Measurements from ENCODE around the gene CCDC60.
A peak's percentile ranks its signal among the peaks of the same experiment; 100 is the strongest.

The CCDC60 gene

DNA sequence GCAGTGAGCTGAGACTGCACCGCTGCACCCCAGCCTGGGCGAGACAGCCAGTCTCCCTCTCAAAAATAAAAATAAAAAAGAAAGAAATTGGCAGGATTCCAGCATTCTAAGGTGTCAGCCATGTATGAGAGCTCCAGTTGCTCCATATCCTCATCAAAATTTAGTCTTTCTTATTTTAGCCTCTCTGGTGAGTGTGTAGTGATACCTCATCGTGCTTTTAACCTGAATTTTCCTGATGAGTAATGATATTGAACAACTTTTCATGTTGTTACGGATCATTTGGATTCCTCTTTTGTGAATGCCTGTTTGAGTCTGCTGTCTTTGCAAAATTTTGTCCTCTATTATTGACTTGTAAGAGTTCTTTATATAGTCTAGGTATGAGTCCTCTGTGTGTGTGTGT, 28.5 kb downstream of the CCDC60 start:
- TF ChIP-seq, protein P1, sequence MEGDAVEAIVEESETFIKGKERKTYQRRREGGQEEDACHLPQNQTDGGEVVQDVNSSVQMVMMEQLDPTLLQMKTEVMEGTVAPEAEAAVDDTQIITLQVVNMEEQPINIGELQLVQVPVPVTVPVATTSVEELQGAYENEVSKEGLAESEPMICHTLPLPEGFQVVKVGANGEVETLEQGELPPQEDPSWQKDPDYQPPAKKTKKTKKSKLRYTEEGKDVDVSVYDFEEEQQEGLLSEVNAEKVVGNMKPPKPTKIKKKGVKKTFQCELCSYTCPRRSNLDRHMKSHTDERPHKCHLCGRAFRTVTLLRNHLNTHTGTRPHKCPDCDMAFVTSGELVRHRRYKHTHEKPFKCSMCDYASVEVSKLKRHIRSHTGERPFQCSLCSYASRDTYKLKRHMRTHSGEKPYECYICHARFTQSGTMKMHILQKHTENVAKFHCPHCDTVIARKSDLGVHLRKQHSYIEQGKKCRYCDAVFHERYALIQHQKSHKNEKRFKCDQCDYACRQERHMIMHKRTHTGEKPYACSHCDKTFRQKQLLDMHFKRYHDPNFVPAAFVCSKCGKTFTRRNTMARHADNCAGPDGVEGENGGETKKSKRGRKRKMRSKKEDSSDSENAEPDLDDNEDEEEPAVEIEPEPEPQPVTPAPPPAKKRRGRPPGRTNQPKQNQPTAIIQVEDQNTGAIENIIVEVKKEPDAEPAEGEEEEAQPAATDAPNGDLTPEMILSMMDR (IDR thresholded peaks at IDR 0.05; ENCODE audit: low read depth, low read length), result no peak
- no peaks in the 10 kb centered on the region for H3K27me3 ChIP-seq (ENCODE audit: insufficient read depth, low read depth, severe bottlenecking)
- DNase-seq, result no peak
- H3K36me3 ChIP-seq, result no peaks in the 10 kb centered on the region
- H3K4me3 ChIP-seq (ENCODE audit: low read depth, low read length), result no peak overlapping the region
- H3K27ac ChIP-seq, result no peak overlapping the region
- H3K9me3 ChIP-seq (ENCODE audit: severe bottlenecking), result peaks cover 1% of the 10 kb centered on the region

DNA sequence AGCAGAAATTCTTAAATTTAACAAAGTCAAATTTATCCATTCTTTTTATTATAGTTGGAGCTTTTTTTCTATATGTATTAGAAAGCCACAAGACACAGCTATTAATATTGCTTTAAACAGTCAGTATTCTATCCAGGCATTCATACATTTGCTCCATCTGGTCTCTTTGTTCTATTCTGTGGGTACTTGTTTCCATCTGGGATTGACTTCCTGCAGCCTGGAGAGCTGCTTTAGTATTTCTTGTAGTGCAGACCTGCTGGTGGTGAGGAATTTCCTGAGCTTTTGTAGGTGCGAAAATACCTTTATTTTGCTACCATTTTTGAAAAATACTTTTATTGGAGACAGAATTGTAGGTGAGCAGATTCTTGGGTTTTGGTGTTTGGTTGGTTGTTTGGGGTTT, 29.0 kb downstream of the CCDC60 start:
- TF ChIP-seq, protein P1 (IDR thresholded peaks at IDR 0.05; ENCODE audit: low read depth, low read length), result no peak
- no peak overlapping the region for H3K27ac ChIP-seq
- no peak for DNase-seq
- no peaks in the 10 kb centered on the region for H3K9me3 ChIP-seq (ENCODE audit: severe bottlenecking)
- no peaks in the 10 kb centered on the region for H3K36me3 ChIP-seq
- H3K27me3 ChIP-seq (ENCODE audit: insufficient read depth, low read depth, severe bottlenecking), result no peaks in the 10 kb centered on the region
- no peak overlapping the region for H3K4me3 ChIP-seq (ENCODE audit: low read depth, low read length)

DNA sequence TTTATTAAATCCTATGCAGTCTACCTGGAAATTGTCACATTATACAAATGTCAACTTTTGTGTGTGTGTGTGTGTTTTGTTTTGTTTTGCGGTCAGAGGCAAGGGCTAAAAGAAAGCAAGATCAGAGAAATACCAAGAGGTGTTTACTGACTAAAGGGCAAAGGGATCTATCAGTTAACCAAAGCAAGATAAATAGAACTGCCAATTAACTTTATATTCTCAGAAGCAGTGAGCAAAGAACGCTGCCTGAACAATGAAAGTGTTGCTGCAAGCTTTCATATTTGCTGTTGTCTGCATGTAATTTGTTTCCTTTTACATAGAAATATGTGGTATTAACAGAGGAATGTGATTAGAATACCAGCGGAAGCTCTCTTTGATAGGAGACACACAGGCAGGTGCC, 30.9 kb downstream of the CCDC60 start:
- no peak for DNase-seq
- no peaks in the 10 kb centered on the region for H3K36me3 ChIP-seq
- H3K27ac ChIP-seq, result no peak overlapping the region
- H3K4me3 ChIP-seq (ENCODE audit: low read depth, low read length), result no peak overlapping the region
- no peaks in the 10 kb centered on the region for H3K27me3 ChIP-seq (ENCODE audit: insufficient read depth, low read depth, severe bottlenecking)
- H3K9me3 ChIP-seq (ENCODE audit: severe bottlenecking), result no peaks in the 10 kb centered on the region
- TF ChIP-seq, protein P1 (IDR thresholded peaks at IDR 0.05; ENCODE audit: low read depth, low read length), result no peak

DNA sequence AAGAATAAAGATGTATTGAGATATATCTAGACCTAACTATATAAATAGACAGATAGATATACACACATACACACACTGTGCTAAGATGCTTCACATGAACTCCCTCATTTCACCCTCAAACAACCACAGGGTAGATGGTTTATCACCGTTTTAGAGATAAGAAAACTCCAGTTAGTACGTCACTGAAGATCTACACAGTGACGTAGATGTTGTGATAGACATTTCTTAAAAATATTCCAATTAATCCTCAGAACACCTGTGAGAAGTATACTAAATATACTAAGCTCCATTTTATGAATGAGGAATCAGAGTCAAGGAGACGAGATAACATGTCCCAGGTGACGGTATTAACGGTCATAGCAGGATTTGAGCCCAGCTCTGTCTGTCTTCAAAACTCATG, 31.5 kb downstream of the CCDC60 start:
- DNase-seq, result no peak
- Histone ChIP-seq H3K36me3 (no peaks in the 10 kb centered on the region), H3K27ac (no peak overlapping the region), H3K27me3 (ENCODE audit: insufficient read depth, low read depth, severe bottlenecking) (no peaks in the 10 kb centered on the region), H3K9me3 (ENCODE audit: severe bottlenecking) (no peaks in the 10 kb centered on the region), H3K4me3 (ENCODE audit: low read depth, low read length) (no peak overlapping the region)
- TF ChIP-seq, protein P1 (IDR thresholded peaks at IDR 0.05; ENCODE audit: low read depth, low read length), result no peak

DNA sequence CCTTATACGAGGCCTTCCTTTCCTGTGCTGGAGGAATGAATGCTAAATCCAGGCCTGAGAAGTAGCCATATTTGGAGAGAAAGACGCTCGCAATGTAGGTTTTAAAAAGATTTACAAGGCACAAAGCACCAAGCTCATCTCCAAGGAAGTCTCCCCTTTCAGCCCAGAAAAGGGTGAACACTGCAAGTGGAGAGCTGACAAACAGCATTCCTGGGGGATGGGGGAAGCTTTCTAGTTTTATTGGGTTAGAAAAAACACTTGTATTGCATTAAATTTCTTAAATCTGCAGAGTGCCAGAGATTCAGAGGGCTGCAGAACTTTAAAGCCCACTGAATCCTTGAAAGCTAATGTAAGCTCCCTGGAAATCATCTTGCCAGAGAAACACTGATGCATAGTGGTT, 34.6 kb downstream of the CCDC60 start:
- Histone ChIP-seq H3K9me3 (ENCODE audit: severe bottlenecking) (no peaks in the 10 kb centered on the region), H3K27ac (no peak overlapping the region), H3K36me3 (no peaks in the 10 kb centered on the region), H3K27me3 (ENCODE audit: insufficient read depth, low read depth, severe bottlenecking) (no peaks in the 10 kb centered on the region), H3K4me3 (ENCODE audit: low read depth, low read length) (no peak overlapping the region)
- no peak for DNase-seq
- TF ChIP-seq, protein P1 (IDR thresholded peaks at IDR 0.05; ENCODE audit: low read depth, low read length), result no peak

DNA sequence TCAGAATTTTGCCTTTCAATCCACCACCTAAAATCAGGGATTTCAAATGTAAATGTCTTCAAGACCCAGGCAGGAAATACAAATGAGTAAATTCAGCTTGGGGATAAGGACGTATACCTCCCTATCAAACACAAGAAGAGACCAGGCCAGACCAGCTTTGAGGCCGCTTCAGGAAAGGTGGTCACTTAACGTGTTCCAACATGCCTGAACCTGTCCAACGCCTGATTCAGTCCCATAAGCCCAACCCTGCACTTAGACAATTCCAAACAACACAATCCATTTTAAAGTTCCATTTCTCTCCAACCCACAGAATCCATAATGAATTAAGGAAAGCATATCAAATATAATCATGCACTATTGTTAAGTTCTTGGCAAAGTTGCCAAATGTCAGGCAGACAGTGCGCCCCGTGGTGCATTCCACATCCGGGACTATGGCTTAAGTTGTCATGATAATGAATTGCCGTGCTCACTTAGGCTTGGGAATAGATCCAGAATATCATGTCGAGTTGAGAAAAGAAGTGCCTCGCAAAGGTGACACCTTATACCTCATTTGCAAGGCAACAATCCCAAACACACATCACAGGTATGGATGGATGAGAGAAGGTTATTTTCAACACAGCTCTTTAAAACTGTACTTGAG, 35.5 kb downstream of the CCDC60 start:
- no peaks in the 10 kb centered on the region for H3K27me3 ChIP-seq (ENCODE audit: insufficient read depth, low read depth, severe bottlenecking)
- H3K36me3 ChIP-seq, result no peaks in the 10 kb centered on the region
- H3K27ac ChIP-seq, result peak overlapping the region; percentile 25
- no peak overlapping the region for H3K4me3 ChIP-seq (ENCODE audit: low read depth, low read length)
- H3K9me3 ChIP-seq (ENCODE audit: severe bottlenecking), result no peaks in the 10 kb centered on the region
- DNase-seq, result peak; percentile 47
- TF ChIP-seq, protein P1 (IDR thresholded peaks at IDR 0.05; ENCODE audit: low read depth, low read length), result no peak

Data from WERI-Rb-1 (cell line).